Stimulated activated memory B cell treated with anti-CD40 and anti-IgM and Interleukin-4, amounts not matched to agents 10 μg/mL and 1 μg/mL and 100 μg/mL, for 72 hours (primary cell): ENCODE data around the gene TRAPPC8.
A peak's percentile ranks its signal among the peaks of the same experiment; 100 is the strongest.
"Not testable (repeated sequence)": the region's sequence is repeated elsewhere in the genome, so short reads cannot be mapped to it uniquely, and the experiment has no call there.

Source experiments
- ATAC-seq: fragments of 150-1000 bp; cut with Tn5 transposase; 2 replicates; pipeline ENCODE4 v1.10.0; 2021
- H3K27ac Mint-ChIP-seq: one replicate; pipeline ENCODE4 v1.8.0; 2022; ENCODE audit warnings: mild to moderate bottlenecking, mixed read lengths
- H3K27me3 Mint-ChIP-seq: one replicate; pipeline ENCODE4 v1.8.0; 2022; ENCODE audit warnings: mixed read lengths
- H3K36me3 Mint-ChIP-seq: one replicate; pipeline ENCODE4 v1.8.0; 2022; ENCODE audit warnings: mixed read lengths
- H3K4me1 Mint-ChIP-seq: one replicate; pipeline ENCODE4 v1.8.0; 2022; ENCODE audit warnings: mixed read lengths
- H3K4me3 Mint-ChIP-seq: one replicate; pipeline ENCODE4 v1.8.0; 2022; ENCODE audit warnings: mild to moderate bottlenecking, moderate library complexity, mixed read lengths
- H3K9me3 Mint-ChIP-seq: one replicate; pipeline ENCODE4 v1.8.0; 2022; ENCODE audit warnings: mixed read lengths

Gene TRAPPC8

DNA sequence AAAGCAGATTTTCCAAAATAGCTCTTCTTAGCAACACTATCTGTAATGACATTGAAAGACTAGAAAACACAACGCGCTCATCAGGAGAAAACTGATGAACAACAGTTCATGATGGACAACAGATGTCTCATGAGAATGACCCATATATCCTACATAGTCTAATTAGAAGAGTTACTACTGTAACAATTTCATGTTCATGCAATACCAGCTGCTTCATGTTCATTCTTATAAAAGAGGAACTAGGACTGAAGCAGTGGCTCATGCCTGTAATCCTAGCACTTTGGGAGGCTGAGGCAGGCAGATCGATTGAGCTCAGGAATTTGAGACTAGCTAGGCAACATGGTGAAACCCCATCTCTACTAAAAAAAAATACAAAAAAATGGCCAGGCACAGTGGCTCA, 22.7 kb downstream of the TRAPPC8 start:
- H3K4me3 Mint-ChIP-seq: no peak overlapping the region
- peaks cover 48% of the 10 kb centered on the region for H3K36me3 Mint-ChIP-seq

DNA sequence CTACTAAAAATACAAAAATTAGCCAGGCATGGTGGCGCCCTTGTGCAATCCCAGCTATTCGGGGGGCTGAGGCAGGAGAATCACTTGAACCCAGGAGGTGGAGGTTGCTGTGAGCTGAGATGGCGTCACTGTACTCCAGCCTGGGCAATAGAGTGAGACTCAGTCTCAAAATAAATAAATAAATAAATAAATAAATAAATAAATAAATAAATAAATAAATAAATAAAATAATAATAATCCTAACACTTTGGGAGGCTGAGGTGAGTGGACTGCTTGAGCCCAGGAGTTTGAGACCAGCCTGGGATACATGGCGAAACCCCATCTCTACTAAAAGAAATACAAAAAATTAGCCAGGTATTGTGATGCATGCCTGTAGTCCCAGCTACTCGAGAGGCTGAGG, 23.6 kb downstream of the TRAPPC8 start:
- not testable (repeated sequence) for H3K27ac Mint-ChIP-seq, ATAC-seq, H3K4me1 Mint-ChIP-seq, H3K27me3 Mint-ChIP-seq, H3K4me3 Mint-ChIP-seq, H3K9me3 Mint-ChIP-seq
- H3K36me3 Mint-ChIP-seq: peaks cover 48% of the 10 kb centered on the region

More for the DNA sequence above, 22.7 kb downstream of the TRAPPC8 start:
- Mint-ChIP-seq H3K9me3 (no peaks in the 10 kb centered on the region), H3K4me1 (peaks cover 4% of the 10 kb centered on the region), H3K27me3 (no peaks in the 10 kb centered on the region), H3K27ac (no peak overlapping the region)
- ATAC-seq: no peak

DNA sequence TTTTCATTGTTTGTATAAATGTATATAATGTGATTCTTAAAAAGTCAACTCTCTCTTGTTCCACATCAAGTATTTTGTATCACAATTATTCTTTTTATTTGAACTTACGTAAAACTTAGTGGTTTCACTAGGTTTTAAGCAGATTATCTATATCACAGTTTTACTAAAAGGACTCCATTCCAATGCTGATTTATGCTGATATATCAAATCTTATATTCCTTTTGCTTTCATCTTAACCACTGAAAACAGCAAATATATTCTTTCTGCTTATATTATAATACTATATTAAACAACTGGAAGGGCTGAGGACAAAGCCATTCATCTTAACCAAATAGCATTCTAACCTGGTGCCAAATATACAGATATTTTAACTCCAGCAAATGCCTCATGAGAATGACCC, 24.2 kb downstream of the TRAPPC8 start:
- no peak overlapping the region for H3K27ac Mint-ChIP-seq
- H3K27me3 Mint-ChIP-seq: no peaks in the 10 kb centered on the region
- H3K36me3 Mint-ChIP-seq: peaks cover 47% of the 10 kb centered on the region
- H3K4me3 Mint-ChIP-seq: no peak overlapping the region
- H3K9me3 Mint-ChIP-seq: no peaks in the 10 kb centered on the region
- ATAC-seq: no peak
- H3K4me1 Mint-ChIP-seq: peaks cover 7% of the 10 kb centered on the region

DNA sequence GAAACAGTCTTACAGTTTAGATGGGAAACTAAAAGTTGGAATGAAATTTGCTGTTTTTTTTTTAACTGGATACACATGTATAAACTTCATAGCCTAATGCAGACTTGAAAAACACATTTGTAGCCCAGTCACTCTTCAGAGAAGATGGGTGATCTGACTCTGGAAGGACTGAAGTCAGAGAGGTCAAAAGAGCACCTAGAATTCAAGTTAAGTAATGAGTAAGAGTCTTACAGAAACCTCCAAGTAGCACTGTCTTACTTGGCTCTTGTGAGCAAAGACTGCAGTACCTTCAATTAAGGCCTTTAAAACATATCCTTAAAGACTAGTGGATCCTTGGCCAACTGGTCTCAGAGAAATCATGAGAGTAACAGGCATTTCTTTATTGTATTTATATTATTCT, 41.9 kb downstream of the TRAPPC8 start:
- H3K4me1 Mint-ChIP-seq: no peaks in the 10 kb centered on the region
- no peaks in the 10 kb centered on the region for H3K9me3 Mint-ChIP-seq
- H3K27ac Mint-ChIP-seq: no peak overlapping the region
- H3K4me3 Mint-ChIP-seq: no peak overlapping the region
- no peak for ATAC-seq
- H3K36me3 Mint-ChIP-seq: peaks cover 45% of the 10 kb centered on the region
- no peaks in the 10 kb centered on the region for H3K27me3 Mint-ChIP-seq

DNA sequence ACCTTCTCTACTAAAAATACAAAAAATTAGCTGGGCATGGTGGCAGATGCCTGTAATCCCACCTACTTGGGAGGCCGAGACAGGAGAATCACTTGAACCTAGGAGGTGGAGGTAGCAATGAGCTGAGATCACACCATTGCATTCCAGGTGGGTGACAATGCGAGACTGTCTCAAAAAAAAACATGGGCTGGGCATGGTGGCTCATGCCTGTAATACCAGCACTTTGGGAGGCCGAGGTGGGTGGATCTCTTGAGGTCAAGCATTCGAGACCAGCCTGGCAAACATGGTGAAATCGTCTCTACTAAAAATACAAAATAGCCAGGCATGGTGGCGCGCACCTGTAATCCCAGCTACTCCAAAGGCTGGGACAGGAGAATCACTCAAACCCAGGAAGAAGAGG, 43.2 kb downstream of the TRAPPC8 start:
- ATAC-seq, H3K4me3 Mint-ChIP-seq, H3K27me3 Mint-ChIP-seq, H3K9me3 Mint-ChIP-seq, H3K4me1 Mint-ChIP-seq: not testable (repeated sequence)
- Mint-ChIP-seq H3K36me3 (peaks cover 55% of the 10 kb centered on the region), H3K27ac (peak overlapping the region; percentile 11)

DNA sequence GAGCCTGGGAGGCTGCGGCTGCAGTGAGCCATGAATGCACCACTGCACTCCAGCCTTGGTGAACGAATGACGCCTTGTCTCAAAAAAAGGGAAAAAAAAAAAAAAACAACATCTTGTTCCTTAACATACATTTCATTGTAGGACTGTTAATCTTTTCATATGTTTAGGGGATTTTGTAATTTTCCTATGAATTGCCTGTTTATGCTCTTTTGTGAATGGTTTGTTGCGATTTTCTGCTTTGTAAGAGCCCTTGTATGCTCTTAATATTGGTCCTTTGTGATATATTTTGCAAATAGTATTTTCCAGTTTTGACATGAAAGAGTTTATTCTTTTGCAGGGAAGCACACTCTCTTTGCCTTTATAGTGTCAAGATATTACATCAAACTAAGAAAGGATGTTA, 50.0 kb downstream of the TRAPPC8 start:
- Mint-ChIP-seq H3K4me1 (no peaks in the 10 kb centered on the region), H3K27me3 (no peaks in the 10 kb centered on the region), H3K27ac (no peak overlapping the region), H3K4me3 (no peak overlapping the region), H3K36me3 (peaks cover 52% of the 10 kb centered on the region), H3K9me3 (no peaks in the 10 kb centered on the region)
- ATAC-seq: no peak

DNA sequence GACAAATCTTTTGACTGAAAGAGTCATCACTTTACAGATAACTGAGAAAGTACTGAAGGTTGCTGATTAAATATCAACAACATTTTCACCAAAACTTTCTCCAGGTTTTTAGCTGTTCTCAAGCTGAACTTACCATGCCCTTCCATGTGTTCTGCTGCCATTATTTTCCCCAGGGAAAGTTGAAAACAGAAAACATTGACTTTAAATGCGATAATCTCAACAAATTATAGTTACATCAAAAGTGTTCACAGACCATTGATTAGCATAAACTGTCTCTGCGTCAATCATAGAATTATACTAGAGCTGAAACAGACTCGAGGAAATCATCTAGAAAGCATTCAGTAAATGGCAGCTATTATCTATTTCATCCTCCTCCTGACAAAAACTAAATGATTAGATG, 51.4 kb downstream of the TRAPPC8 start:
- Mint-ChIP-seq H3K4me3 (no peak overlapping the region), H3K4me1 (no peaks in the 10 kb centered on the region), H3K27me3 (no peaks in the 10 kb centered on the region), H3K27ac (no peak overlapping the region), H3K36me3 (peaks cover 61% of the 10 kb centered on the region), H3K9me3 (no peaks in the 10 kb centered on the region)
- ATAC-seq: no peak

DNA sequence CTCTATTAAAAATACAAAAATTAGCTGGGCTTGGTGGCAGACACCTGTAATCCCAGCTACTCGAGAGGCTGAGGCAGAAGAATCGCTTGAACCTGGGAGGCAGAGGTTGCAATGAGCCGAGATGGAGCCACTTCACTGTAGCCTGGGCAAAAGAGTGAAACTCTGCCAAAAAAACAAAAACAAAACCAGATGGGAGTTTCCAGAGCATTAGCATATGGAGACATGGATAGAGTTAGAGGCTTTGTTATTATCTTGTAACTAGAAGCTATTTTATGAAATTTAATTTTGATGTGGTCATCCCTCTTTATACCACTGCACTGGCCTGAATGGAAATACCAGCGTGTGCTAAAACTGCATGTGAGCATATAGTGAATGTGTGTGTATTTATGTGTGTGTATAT, 58.9 kb downstream of the TRAPPC8 start:
- H3K27ac Mint-ChIP-seq: no peak overlapping the region
- H3K36me3 Mint-ChIP-seq: peaks cover 88% of the 10 kb centered on the region
- peaks cover 9% of the 10 kb centered on the region for H3K9me3 Mint-ChIP-seq
- no peak overlapping the region for H3K4me3 Mint-ChIP-seq
- no peaks in the 10 kb centered on the region for H3K27me3 Mint-ChIP-seq
- peaks cover 20% of the 10 kb centered on the region for H3K4me1 Mint-ChIP-seq
- ATAC-seq: no peak

DNA sequence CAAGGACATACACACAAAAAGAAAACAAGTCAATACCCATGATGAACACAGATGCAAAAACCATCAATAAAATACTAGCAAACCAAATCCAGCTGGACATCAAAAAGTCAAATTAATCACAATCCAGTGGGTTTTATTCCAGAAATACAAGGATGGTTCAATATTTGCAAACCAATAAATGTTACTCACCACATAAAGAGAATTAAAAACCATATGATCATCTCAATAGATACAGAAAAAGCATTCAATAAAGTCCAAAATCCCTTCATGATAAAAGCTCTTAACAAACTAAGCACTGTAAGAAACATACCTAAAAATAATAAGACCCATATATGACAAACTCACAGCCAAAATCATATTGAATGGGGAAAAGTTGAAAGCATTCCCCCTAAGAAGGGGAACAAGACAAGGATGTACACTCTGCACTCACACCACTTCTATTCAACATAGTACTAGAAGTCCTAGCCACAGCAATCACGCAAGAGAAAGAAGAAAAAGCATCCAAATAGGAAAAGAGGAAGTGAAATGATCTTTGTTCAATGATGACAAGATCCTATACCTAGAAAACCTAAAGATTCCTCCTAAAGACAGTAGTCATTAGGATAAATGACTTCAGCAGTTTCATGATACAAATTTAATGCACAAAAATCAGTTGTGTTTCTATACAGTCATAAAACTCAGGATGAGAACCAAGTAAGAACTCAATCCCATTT, 62.6 kb downstream of the TRAPPC8 start:
- H3K27ac Mint-ChIP-seq: no peak overlapping the region
- no peak overlapping the region for H3K4me3 Mint-ChIP-seq
- no peaks in the 10 kb centered on the region for H3K27me3 Mint-ChIP-seq
- peaks cover 87% of the 10 kb centered on the region for H3K36me3 Mint-ChIP-seq
- H3K4me1 Mint-ChIP-seq: peaks cover 27% of the 10 kb centered on the region
- H3K9me3 Mint-ChIP-seq: peaks cover 9% of the 10 kb centered on the region
- ATAC-seq: no peak

DNA sequence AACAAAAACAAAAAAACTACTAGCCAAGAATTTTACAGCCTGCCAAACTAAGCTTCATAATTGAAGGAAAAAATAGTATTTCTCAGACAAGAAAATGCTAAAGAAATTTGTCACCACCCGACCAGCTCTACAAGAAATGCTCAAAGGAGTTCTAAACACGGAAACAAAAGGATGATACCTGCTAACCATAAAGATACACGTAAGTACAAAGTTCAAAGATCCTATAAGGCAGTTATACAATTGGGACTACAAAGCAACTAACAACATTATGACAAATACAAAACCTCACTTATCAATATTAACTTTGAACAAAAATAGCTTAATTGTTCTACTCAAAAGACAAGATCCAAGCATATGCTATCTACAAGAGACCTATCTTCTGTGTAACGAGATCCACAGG, 64.6 kb downstream of the TRAPPC8 start:
- Mint-ChIP-seq H3K9me3 (peaks cover 9% of the 10 kb centered on the region), H3K4me1 (peaks cover 27% of the 10 kb centered on the region), H3K27me3 (no peaks in the 10 kb centered on the region), H3K36me3 (peaks cover 85% of the 10 kb centered on the region), H3K4me3 (no peak overlapping the region), H3K27ac (no peak overlapping the region)
- ATAC-seq: no peak

DNA sequence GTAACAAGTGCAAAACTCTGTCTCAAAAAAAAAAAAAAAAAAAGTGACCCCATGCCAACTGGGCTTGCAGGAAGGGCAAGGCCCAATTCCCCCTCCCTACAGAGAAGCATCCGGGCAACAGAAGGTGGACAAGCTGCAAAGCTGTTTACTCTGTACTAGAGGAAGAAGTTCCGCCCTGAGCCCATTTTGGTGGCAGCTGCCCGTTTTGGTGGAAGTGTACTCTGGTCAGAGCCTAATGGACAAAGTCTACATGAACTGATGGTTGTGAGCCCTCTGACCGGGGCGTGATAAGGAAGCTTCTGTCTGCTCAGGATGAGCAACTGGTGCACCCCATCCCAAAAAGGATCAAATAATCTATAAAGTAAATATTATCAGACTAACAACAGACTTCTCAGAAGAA, 65.0 kb downstream of the TRAPPC8 start:
- no peak overlapping the region for H3K27ac Mint-ChIP-seq
- H3K27me3 Mint-ChIP-seq: no peaks in the 10 kb centered on the region
- H3K9me3 Mint-ChIP-seq: peaks cover 9% of the 10 kb centered on the region
- no peak overlapping the region for H3K4me3 Mint-ChIP-seq
- peaks cover 27% of the 10 kb centered on the region for H3K4me1 Mint-ChIP-seq
- H3K36me3 Mint-ChIP-seq: peaks cover 85% of the 10 kb centered on the region
- no peak for ATAC-seq

DNA sequence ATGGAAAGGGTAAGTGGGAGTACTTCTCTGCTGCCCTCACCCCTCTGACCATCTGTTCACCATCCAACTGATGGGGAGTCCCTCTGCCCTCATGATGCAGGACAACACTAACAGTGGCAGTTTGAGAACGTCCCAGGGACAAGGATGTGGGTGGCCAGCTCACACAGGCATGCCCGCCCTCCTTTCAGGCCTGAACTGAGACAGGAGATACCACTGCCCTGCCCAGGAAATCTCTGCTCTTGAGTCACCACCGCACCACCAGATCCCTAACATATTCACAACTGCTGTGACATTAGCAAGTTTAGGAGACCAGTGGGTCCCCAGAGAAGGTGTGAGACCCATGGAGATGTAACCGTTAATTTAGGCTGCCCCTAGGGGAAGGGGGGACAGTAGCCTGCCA, 66.2 kb downstream of the TRAPPC8 start:
- Mint-ChIP-seq H3K4me1 (peaks cover 27% of the 10 kb centered on the region), H3K27me3 (no peaks in the 10 kb centered on the region), H3K4me3 (no peak overlapping the region), H3K9me3 (peaks cover 6% of the 10 kb centered on the region), H3K36me3 (peaks cover 88% of the 10 kb centered on the region), H3K27ac (no peak overlapping the region)
- ATAC-seq: no peak

DNA sequence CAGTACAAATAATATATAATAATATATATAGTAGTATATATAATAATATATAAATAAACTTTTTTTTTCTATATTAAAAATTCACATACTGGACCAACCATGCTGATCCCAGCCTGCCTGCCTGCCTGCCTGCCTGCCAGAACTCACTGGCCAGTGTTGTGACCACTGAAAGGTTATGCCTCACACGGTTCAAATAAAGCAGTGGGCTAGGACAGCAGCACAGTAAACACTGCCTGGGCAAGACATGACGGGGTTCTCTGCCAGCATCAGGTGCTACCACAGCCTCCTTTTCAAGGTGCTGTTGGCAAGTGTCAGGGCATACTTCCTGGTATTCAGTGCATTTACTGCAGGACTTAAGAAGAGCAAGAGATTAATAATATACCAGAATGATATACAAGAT, 67.6 kb downstream of the TRAPPC8 start:
- peaks cover under 1% of the 10 kb centered on the region for H3K9me3 Mint-ChIP-seq
- H3K4me1 Mint-ChIP-seq: peaks cover 16% of the 10 kb centered on the region
- no peak overlapping the region for H3K4me3 Mint-ChIP-seq
- no peak overlapping the region for H3K27ac Mint-ChIP-seq
- ATAC-seq: no peak
- H3K27me3 Mint-ChIP-seq: no peaks in the 10 kb centered on the region
- H3K36me3 Mint-ChIP-seq: peaks cover 81% of the 10 kb centered on the region

DNA sequence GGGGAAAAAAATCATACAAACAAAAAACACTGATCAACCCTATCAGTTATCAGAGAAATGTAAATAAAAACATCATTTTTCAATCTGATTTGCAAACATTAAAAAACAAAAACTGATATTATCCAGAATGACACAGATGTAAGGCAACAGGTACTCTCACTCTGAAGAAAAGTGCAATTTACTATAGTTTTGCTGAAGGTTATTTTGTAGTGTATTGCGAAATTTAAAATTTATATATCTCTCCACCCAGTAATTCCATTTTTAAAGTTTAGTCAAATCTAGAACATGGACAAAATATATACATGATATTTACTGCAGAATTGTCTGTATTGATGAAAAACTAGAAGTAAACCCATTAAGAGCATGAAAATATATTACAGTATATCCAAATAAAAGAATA, 79.8 kb downstream of the TRAPPC8 start:
- Mint-ChIP-seq H3K4me1 (no peaks in the 10 kb centered on the region), H3K36me3 (peaks cover 39% of the 10 kb centered on the region), H3K9me3 (no peaks in the 10 kb centered on the region), H3K27me3 (no peaks in the 10 kb centered on the region), H3K27ac (no peak overlapping the region), H3K4me3 (no peak overlapping the region)
- ATAC-seq: no peak

DNA sequence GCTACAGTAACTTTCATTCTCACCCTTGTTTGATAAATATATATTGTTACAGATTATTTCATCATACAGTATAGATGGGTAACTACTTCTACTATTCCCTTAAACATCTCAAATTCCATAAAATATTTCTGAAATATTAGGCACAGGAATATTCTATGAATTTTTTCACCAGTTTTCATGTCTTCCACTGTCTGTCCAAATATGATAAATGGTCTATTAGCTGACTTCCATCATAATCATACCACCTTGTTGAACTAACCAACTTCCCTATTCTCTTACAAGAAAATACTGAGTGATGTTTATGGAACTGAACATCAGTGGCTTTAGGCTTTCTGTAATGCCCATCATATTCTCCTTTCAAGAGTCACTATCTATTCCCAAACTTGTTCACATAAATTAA, 82.4 kb downstream of the TRAPPC8 start:
- H3K27ac Mint-ChIP-seq: no peak overlapping the region
- ATAC-seq: no peak
- no peaks in the 10 kb centered on the region for H3K27me3 Mint-ChIP-seq

DNA sequence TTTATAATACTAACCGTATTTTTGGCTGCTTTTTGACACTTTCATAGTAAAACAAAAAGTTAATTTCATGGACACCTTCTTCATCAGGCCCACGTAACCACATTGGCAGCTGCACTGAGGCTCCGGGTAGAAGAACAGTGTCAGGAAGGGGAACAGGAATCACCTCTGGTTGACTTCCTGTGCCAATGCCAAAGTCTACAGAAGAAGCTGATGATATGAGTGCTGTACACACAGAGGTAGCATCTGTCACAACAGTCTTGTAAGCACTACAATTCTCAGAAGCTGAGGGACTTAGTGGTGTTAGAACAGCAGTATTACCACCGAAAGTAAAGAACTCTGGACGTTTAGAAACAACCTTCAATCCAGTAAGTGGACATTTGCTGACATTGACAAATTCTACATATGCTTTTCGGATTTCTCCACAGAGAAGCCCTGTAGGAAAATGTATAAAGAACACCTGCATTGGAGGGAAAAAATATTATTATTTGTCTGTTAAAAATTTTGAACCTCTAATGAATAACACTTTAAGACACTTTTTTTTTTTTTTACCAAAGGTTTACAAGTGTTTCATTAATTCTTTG, 85.3 kb downstream of the TRAPPC8 start:
- no peak overlapping the region for H3K4me3 Mint-ChIP-seq
- H3K27ac Mint-ChIP-seq: no peak overlapping the region
- H3K27me3 Mint-ChIP-seq: no peaks in the 10 kb centered on the region
- H3K9me3 Mint-ChIP-seq: no peaks in the 10 kb centered on the region
- no peaks in the 10 kb centered on the region for H3K4me1 Mint-ChIP-seq
- H3K36me3 Mint-ChIP-seq: peaks cover 61% of the 10 kb centered on the region
- no peak for ATAC-seq

More for the DNA sequence above, 82.4 kb downstream of the TRAPPC8 start:
- H3K36me3 Mint-ChIP-seq: peaks cover 50% of the 10 kb centered on the region
- H3K4me3 Mint-ChIP-seq: no peak overlapping the region
- H3K4me1 Mint-ChIP-seq: no peaks in the 10 kb centered on the region
- H3K9me3 Mint-ChIP-seq: no peaks in the 10 kb centered on the region
